ENCODE measurements around the gene SP110.

SP110 gene

DNA sequence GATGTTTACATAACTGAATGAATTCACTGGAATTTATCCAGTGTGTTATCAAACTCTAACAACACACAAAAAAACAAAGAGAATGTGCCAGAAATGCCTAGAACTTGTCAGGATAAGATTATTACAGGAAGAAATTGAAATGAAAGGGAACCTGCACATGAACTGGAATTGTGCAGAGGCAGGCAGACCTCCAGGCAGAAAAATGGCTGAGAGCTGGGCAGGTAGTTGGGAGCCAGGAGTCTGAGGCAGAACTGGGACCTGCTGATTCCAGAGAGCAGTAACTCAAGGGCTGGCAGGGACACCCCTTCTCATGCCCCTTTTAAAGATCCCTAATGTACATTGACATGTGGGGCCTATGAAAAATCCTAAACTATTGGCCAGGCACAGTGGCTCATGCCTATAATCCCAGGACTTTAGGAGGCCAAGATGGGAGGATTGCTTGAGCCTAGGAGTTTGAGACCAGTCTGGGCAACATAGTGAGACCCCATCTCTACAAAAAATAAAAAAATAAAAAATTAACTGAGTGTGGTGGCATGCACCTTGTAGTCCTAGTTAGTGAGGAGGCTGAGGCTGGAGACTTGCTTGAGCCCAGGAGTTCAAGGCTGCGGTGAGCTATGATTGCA is 674 bp upstream of the SP110 start:
- TF ChIP-seq CTCF (IDR thresholded peaks at IDR 0.05; ENCODE audit: low read depth, low read length, poor library complexity, severe bottlenecking) (no peak), EZH2phosphoT487 (IDR thresholded peaks at IDR 0.05; ENCODE audit: borderline replicate concordance, low read length) (no peak)
- H3K36me3 ChIP-seq (ENCODE audit: control insufficient read depth, low read length), result peaks cover 14% of the 10 kb centered on the region
- no peaks in the 10 kb centered on the region for H3K9me2 ChIP-seq (replicated peaks; ENCODE audit: control insufficient read depth, low read length)
- 0 out of 2 replicates have a peak overlapping the region, but pooled peaks have one; percentile 27 for H3K27ac ChIP-seq (ENCODE audit: low read depth, low read length)
- no peaks in the 10 kb centered on the region for H3K9me3 ChIP-seq (ENCODE audit: control insufficient read depth, insufficient read depth, low read length)
- peak overlapping the region; percentile 66 for H3K4me2 ChIP-seq (ENCODE audit: low read length)
- peak overlapping the region; percentile 74 for H3K4me3 ChIP-seq (ENCODE audit: low read length)
- H3K27me3 ChIP-seq (ENCODE audit: control insufficient read depth, low read length), result no peaks in the 10 kb centered on the region
- H4K20me1 ChIP-seq (ENCODE audit: control insufficient read depth, insufficient read depth, low read depth, low read length), result no peaks in the 10 kb centered on the region
- no peaks in the 10 kb centered on the region; the same call in 1 of the 2 replicates for H3F3A ChIP-seq (ENCODE audit: control insufficient read depth, insufficient read depth)
- peaks cover 82% of the 10 kb centered on the region for H3K4me1 ChIP-seq (ENCODE audit: control insufficient read depth, low read length)
- H3K79me2 ChIP-seq (ENCODE audit: control insufficient read depth, low read length), result no peaks in the 10 kb centered on the region

DNA sequence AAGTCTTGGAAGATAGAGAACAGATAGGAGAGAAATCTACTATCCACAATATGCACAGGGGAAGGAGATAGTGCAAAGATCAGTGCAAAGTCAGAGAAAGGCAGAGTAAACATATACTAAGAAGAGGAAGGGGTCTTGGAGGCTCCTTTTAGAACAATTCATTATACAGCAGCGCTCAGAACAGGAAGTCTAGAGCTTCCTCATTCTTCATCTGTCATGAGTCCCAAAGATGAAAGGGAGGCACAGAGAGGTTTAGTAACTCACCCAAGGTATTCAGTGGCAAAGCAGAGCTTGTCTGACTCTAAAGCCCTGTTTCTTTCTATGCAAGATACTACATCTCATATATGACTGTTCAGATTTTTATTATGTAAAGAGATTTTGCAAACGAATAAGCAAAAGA is 1.4 kb downstream of the SP110 start:
- Histone ChIP-seq H3K4me2 (ENCODE audit: low read length) (peak overlapping the region; percentile 66), H3K9me3 (ENCODE audit: control insufficient read depth, insufficient read depth, low read length) (no peaks in the 10 kb centered on the region), H4K20me1 (ENCODE audit: control insufficient read depth, insufficient read depth, low read depth, low read length) (no peaks in the 10 kb centered on the region), H3K4me1 (ENCODE audit: control insufficient read depth, low read length) (peaks cover 62% of the 10 kb centered on the region), H3K27me3 (ENCODE audit: control insufficient read depth, low read length) (no peaks in the 10 kb centered on the region), H3K4me3 (ENCODE audit: low read length) (peak overlapping the region; percentile 74), H3K27ac (ENCODE audit: low read depth, low read length) (peak overlapping the region; percentile 43), H3K79me2 (ENCODE audit: control insufficient read depth, low read length) (peaks cover under 1% of the 10 kb centered on the region; the same call in 1 of the 2 replicates), H3F3A (ENCODE audit: control insufficient read depth, insufficient read depth) (no peaks in the 10 kb centered on the region; the same call in 1 of the 2 replicates), H3K36me3 (ENCODE audit: control insufficient read depth, low read length) (peaks cover 33% of the 10 kb centered on the region), H3K9me2 (replicated peaks; ENCODE audit: control insufficient read depth, low read length) (no peaks in the 10 kb centered on the region)
- TF ChIP-seq CTCF (IDR thresholded peaks at IDR 0.05; ENCODE audit: low read depth, low read length, poor library complexity, severe bottlenecking) (no peak), EZH2phosphoT487 (IDR thresholded peaks at IDR 0.05; ENCODE audit: borderline replicate concordance, low read length) (no peak)

DNA sequence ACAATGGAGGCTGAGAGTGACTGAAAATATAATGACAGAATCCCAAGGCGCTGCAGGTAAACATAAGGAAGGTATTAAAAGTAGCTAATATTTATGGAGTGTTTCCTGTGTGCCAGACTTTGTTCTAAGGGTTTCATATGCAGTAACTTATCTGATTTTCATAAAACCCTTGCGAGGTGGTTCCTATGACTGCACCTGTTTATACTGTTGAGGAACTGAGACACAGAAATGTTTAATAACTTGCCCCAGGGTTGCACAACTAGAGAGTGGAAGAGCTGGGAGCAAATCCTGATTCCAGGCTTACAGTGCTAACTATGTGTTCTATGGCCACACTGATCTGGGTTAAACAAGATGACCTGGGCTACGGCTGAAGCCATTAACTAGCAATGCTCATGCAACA is 2.4 kb downstream of the SP110 start:
- Histone ChIP-seq H3K79me2 (ENCODE audit: control insufficient read depth, low read length) (peaks cover 8% of the 10 kb centered on the region), H4K20me1 (ENCODE audit: control insufficient read depth, insufficient read depth, low read depth, low read length) (no peaks in the 10 kb centered on the region), H3F3A (ENCODE audit: control insufficient read depth, insufficient read depth) (no peaks in the 10 kb centered on the region; the same call in 1 of the 2 replicates), H3K4me2 (ENCODE audit: low read length) (peak overlapping the region; percentile 66), H3K36me3 (ENCODE audit: control insufficient read depth, low read length) (peaks cover 36% of the 10 kb centered on the region), H3K4me3 (ENCODE audit: low read length) (peak overlapping the region; percentile 74), H3K9me3 (ENCODE audit: control insufficient read depth, insufficient read depth, low read length) (no peaks in the 10 kb centered on the region), H3K27me3 (ENCODE audit: control insufficient read depth, low read length) (no peaks in the 10 kb centered on the region), H3K9me2 (replicated peaks; ENCODE audit: control insufficient read depth, low read length) (no peaks in the 10 kb centered on the region), H3K27ac (ENCODE audit: low read depth, low read length) (no peak overlapping the region), H3K4me1 (ENCODE audit: control insufficient read depth, low read length) (peaks cover 56% of the 10 kb centered on the region)
- no peak for TF ChIP-seq CTCF (IDR thresholded peaks at IDR 0.05; ENCODE audit: low read depth, low read length, poor library complexity, severe bottlenecking)
- no peak for TF ChIP-seq EZH2phosphoT487 (IDR thresholded peaks at IDR 0.05; ENCODE audit: borderline replicate concordance, low read length)
